Activated CD8-positive, alpha-beta memory T cell treated with anti-CD3 and anti-CD28 coated beads, Interleukin-2, amount 50 U/mL, for 48 hours (primary cell): ENCODE results near the gene STK10.

Experiments used
- DNase-seq: peaks from one replicate; pipeline ENCODE4 v3.0.0-alpha.2; 2020

Gene STK10

DNA sequence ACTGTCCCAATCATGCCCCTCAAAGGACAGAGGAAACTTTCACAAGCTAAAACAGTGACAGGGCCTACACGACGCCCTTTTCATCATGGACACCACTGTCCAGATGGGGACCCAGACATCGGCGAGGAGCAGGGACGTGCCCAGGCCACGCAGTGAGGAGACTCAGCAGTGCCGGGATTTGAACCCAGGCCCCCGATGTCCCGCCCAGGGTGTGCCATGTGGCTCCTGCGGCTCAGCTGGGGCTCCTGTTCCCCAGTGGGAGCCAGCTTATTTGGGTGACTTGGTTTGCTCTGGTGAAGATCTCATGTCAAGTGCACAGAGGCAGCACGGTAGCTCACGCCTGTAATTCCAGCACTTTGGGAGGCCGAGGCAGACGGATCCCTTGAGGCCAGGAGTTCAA lies 82.2 kb downstream of the STK10 start:
- DNase-seq, result no peak

- DNase-seq, result no peak
Observed at GRCh38 chr5:172104801-172105701, 83.0 kb downstream of the STK10 start.

DNA sequence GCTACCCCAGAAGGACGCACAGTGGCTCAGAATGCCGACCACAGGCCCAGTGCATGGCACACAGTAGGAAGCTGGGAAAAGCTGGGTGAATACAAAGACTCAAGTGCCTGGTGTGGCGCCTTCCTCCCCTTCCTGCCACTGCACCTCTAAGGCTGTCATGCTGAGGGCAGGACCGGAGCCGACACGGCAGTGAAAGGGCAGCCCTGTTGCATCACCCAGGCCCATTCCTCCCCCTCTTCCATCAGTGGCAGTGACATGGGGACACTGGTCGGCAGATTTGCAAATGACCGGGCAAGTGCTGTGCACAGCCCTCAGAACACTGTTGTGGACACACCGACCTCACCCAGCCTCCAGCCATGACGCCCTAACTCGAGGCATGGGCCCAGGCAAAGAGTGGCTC lies 84.0 kb downstream of the STK10 start:
- no peak for DNase-seq

DNA sequence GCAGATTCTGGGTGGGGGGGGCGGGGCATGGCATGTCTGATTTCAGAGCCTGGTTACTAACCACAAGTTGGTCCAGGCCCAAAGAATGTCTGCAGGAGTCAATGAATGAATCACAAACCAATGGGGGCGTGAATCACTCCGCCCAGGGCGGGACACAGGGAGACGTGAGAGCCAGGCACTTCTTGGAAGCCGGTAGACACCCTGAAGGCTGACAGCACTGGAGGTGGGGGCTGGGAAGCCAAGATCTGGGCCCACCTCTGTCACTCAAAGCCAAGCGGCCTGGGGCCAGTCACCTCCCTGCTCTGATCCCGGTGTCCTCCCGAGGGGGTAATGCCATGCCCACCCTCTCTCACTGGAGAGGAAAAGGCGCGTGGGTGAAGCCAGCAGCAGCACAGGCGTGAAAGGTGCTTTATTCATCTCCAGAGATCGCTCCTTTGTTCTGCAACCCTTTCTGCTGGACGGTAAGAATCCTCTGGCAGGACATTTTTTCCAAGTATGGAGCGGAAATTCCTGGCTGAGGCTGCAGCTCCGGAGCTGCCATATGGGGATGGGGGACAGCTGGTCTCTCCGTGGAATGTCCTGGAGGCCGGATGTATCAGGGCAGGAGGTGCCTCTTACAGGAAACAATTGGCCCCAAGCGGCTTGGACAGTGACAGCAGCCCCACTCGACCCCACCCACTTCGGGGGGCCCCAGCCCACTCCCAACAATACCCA lies 85.0 kb downstream of the STK10 start:
- no peak for DNase-seq

DNA sequence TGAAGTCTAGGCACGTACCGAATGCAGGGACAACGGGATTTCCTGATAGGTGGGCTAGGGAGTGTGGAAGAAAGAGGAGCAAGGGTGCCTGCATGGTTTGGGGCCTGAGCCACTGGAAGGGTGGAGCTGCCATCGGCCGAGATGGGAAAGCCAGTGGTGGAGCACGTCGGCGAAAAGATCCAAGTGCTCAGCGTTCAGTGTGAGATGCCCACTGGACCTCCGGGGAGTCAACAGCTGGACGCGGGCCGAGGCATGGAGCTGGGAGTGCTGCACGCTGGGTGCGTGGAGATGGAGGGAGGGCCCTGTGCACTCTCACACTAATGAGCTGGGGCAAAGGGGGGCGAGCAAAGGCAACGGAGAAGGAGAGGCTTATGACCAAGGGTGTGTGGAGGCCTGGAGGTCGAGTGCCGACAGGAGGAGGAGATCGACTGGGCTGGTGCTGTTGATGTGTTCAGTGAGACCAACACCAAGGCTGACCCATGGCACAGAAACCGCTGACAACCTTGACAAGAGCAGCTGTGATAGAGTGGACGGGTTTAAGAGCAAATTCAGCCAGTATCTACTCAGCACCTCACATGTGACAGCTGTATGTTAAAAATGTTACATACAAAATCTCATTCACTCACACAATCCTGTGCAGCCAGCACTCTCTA lies 85.7 kb downstream of the STK10 start:
- no peak for DNase-seq

DNA sequence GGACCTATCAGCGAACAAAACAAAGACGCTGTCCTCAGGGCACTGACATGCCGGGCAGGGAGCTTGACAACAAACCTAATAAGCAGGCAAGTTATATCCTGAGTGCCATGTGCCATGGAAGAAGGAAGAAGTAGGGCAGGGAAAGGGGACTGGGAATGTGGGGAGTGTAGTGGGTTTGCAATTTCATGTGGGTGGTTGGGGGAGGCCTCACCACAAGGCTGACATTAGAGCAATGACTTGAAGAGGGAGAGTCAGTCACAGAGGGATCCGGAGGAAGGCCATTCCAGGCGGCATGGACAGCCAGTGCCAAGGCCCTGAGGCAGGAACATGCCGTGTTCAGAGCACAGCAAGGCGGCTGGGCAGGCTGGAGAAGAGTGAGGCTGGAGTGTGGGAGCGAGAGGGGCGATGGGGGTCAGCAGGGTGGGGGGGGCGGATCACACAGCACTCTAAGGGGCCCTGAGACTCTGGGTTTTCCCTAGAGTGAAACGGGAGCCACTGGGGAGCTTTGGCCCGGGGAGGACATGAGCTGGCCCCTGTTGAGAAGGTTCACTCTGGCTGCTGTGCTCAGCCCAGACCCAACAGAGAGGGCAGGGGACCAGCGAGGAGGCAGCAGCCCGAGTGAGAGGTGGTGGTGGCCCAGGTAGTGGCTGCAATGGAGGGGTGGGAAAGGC lies 86.3 kb downstream of the STK10 start:
- no peak for DNase-seq

GRCh38 chr5:172098883-172099282 lies 89.1 kb downstream of the STK10 start:
- no peak for DNase-seq

GRCh38 chr5:172098046-172098445 lies 90.0 kb downstream of the STK10 start:
- no peak for DNase-seq

- DNase-seq, result no peak
Observed at GRCh38 chr5:172097356-172097755, 90.7 kb downstream of the STK10 start.

GRCh38 chr5:172096207-172096940 lies 91.7 kb downstream of the STK10 start:
- DNase-seq, result no peak

- no peak for DNase-seq
Observed at GRCh38 chr5:172095368-172096206, 92.4 kb downstream of the STK10 start.

- DNase-seq, result no peak
Observed at GRCh38 chr5:172093965-172094364, 94.1 kb downstream of the STK10 start.

DNA sequence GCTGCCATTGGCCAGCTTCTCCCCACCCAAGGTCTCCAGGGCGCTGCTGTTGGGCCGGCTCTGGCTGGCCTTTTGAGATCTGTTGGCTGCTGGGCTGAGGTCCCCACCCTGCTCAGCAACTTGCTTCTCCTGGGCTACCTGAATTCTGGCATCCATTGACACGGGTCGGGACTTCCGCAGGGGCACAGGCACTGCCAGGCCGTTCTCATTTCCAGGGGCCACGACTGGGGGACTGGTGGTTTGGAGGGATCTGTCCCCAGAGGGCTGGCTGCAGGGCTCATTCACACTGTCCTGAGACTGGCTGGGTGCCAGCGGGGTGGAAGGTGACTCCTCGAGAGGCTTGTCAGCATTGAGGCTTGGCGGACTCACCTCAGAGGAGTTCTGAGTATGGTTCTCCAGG lies 94.5 kb downstream of the STK10 start:
- no peak for DNase-seq

DNA sequence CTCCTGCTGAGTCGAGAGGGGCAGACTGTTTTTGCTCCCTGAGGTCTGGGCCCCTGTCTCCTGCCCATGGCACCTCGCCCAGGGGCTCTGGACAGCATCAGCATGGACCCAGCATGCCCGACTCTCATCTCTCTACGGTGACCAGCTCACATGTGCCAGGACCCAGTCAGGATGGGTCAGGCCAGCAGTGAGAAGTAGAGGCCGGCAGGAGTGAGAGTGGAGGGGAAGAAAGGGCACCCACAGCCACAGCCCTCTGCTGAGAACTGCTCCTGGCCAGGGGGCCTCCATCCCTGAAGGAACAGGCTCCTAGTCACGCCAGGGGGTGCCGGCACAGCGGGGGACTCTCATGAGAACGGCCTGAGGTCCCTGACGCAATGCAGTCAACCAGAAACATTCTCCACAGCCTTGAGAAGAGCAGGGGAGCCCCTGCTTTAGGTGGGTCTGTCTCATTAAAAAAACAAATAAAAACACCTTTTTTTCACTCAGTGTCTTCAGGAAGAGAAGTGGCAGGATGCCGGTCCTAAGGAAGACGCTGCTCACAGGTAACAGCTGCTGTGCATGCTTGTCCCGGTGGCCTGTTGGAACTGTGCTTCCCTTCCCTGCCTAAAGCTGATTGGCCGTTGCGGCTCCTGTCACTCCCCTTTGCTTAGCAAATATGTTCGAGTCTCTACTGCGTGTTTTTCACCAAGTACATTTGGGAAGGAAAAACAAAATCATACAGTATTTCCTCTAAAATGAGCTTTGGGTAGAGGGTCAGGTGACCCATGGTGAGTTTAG lies 95.9 kb downstream of the STK10 start:
- DNase-seq, result no peak

- no peak for DNase-seq
Observed at GRCh38 chr5:172090976-172091547, 97.0 kb downstream of the STK10 start.

DNA sequence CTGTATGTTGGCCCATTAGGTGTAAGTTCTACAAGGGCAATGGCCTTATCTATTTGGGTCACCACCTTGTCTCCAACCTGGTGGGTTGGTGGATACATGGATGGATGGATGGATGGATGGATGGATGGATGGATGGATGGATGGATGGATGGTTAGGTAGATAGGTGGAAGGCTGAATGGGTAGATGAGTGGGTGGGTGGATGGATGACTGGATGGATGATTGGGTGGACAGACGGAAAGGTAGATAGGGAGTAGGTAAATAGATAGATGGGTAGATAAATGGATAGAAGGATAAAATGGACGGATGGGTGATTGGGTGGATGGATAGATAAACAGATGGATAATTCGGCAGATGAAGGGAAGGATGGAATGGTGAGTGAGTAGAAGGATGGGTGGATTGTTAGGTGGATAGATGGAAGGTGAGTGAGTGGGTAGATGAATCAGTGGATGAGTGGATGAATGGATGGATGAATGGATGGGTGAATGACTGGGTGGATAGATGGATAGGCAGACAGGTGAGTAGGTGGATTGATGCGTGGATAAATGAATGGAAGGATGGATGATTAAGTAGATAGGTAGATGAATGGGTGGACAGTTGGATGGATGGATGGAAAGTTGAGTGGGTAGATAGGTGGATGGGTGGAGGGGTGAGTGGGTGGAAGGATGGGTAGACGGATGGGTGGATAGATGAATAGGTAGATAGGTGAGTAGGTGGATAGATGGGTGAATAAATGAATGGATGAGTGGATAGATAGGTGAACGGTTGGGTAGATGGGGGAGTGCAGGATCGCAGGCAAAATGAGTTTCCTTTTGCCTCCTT lies 98.5 kb downstream of the STK10 start:
- no peak for DNase-seq

DNA sequence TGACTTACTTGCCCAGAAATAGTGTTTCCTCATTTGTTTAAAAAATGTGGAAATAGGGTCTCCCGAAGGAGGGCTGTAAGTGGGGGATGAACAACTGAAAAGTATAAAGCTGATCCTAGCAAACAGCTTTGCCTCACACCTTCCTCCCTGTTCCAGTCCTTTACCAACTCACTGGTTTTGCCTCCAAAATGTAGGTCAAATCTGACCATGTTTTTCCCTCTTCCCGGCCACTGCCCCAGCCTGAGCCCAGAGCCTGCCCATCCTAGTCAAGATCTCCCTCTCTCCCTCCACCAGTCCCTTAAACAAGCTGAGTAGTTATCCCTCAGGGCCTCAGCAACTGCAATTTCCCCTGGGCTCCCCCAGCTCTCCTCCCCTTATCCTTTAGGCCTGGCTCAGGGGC lies 99.2 kb downstream of the STK10 start:
- DNase-seq, result no peak

DNA sequence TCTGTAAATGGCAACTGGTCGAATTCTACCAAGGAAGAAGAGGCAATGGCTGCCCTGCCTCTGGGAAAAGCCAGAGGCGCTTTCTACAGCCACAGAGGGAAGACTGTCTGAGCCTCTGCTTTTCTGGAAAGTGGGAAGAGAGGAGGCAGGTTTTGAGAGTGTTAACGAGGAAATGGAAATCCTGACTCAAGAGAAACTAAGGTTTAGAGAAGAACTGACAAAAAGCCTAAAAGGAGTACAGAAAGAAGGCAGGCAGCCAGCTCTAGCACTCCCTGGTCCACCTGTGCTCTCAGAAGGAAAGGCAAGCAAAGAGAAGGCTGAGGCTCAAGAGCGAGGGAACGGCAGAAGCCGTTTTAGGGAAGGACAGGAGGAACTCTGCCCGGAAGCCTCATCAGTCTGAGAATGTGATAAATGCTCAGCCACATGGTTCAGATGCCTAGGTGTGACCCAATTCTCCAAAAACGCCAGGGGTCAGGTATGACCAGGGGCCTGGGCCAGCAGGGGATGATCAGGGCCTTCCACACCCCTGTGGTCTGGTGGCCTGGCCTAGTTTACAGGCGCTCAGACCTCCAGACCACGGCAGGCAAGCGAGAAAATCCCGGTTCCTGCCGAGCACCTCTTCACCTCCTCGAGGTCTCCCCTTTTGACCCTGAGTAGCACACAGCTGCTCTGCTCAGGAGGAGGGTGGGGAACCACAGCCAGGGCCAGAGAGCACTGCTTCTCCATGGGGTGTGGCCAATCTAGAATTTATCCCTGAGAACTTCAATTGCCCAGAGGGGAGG lies 101.6 kb downstream of the STK10 start:
- DNase-seq, result no peak

DNA sequence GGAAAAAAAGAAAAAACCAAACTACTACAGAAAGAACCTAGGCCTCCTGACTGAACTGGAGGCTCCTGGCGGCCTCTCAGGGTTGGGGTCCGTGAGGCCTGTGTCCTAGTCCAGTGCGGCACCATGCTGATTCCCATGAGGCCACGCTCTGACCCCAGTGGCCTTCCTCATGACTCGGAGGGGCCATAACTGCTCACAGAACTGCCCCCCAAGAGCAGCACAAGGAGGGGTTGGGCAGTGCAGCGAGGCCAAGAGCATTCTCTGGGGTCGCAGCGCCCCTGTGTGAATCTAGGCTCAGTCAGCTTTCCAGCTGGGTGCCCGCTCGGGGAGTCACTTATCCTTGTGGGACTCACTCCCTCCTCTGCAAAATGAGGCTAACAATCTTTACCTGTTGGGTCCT lies 102.3 kb downstream of the STK10 start:
- no peak for DNase-seq
